HepG2 (cell line): ENCODE measurements around the gene UBE3B. TPM values are rescaled to one million over a fixed set of nuclear protein-coding genes. Genes with fewer than 3 reads are reported as not detected.
A peak's percentile ranks its signal among the peaks of the same experiment; 100 is the strongest.

Experiments
- FOXO1 ChIP-seq: sonication (generic); formaldehyde crosslinking; IDR thresholded peaks from 2 replicates; pipeline ENCODE4 v1.4.0; 2020; ENCODE audit warnings: missing genetic modification reagents
- GABPA ChIP-seq, 2 experiments: IDR thresholded peaks; 2 replicates each; pipeline ENCODE4 v1.6.1; 2011 to 2016; ENCODE audit warnings: low read depth in 2 of 2, low read length in 1 of 2, missing biosample characterization in 1 of 2, missing genetic modification characterization in 1 of 2
- GATAD2A ChIP-seq: IDR thresholded peaks from 2 replicates; pipeline ENCODE4 v1.6.1; 2016
- NFIC ChIP-seq: IDR thresholded peaks from 2 replicates; pipeline ENCODE4 v1.6.1; 2012; ENCODE audit warnings: mild to moderate bottlenecking, low read length, inconsistent platforms
- NKX3-1 ChIP-seq: sonication (generic); formaldehyde crosslinking; IDR thresholded peaks from 2 replicates; pipeline ENCODE4 v1.5.0; 2020; ENCODE audit warnings: missing genetic modification reagents
- RAD21 ChIP-seq: fragments of 450-650 bp; formaldehyde crosslinking; IDR thresholded peaks from 2 replicates; pipeline ENCODE4 v1.5.0; 2020; ENCODE audit warnings: mild to moderate bottlenecking
- REXO4 ChIP-seq: sonication (generic); formaldehyde crosslinking; IDR thresholded peaks from 2 replicates; pipeline ENCODE4 v1.8.0; 2022; ENCODE audit warnings: missing genetic modification reagents, mild to moderate bottlenecking, borderline replicate concordance
- RNF2 ChIP-seq: fragments of 450-650 bp; conservative IDR thresholded peaks from 2 replicates; pipeline ENCODE4 v1.6.1; 2016; ENCODE audit warnings: low read depth
- TSC22D2 ChIP-seq: sonication (generic); formaldehyde crosslinking; IDR thresholded peaks from 2 replicates; pipeline ENCODE4 v1.5.1; 2020; ENCODE audit warnings: missing genetic modification reagents, mild to moderate bottlenecking, borderline replicate concordance
- YEATS2 ChIP-seq: sonication (generic); formaldehyde crosslinking; IDR thresholded peaks from 2 replicates; pipeline ENCODE4 v1.4.0; 2020; ENCODE audit warnings: missing genetic modification reagents, borderline replicate concordance
- ZFX ChIP-seq: sonication (generic); formaldehyde crosslinking; IDR thresholded peaks from 2 replicates; pipeline ENCODE4 v1.4.0; 2020; ENCODE audit warnings: mild to moderate bottlenecking, low read depth, missing genetic modification reagents, moderate library complexity
- ZNF335 ChIP-seq: sonication (generic); formaldehyde crosslinking; IDR thresholded peaks from 2 replicates; pipeline ENCODE4 v1.4.0; 2020; ENCODE audit warnings: missing genetic modification reagents
- ZNF558 ChIP-seq: sonication (generic); formaldehyde crosslinking; IDR thresholded peaks from 2 replicates; pipeline ENCODE4 v1.9.0; 2022; ENCODE audit warnings: mild to moderate bottlenecking, missing genetic modification reagents, borderline replicate concordance
- ZNF589 ChIP-seq: sonication (generic); formaldehyde crosslinking; conservative IDR thresholded peaks from 2 replicates; pipeline ENCODE4 v1.8.0; 2022; ENCODE audit warnings: mild to moderate bottlenecking, moderate library complexity, missing genetic modification reagents
- ZNF598 ChIP-seq: sonication (generic); formaldehyde crosslinking; IDR thresholded peaks from 2 replicates; pipeline ENCODE4 v1.5.1; 2020; ENCODE audit warnings: mild to moderate bottlenecking, missing genetic modification reagents, borderline replicate concordance
- polyA plus RNA-seq, 8 experiments: library from polyadenylated mRNA; depleted of rRNA in 3 of 8; stranded (reverse) in 7 of 8; unstranded in 1 of 8; fragments of >200 nt; fragmentation: Illumina TruSeq in 4 of 8; extraction: Trizol in 4 of 8; gene quantifications; 2 replicates each; pipeline versions ENCODE4 v1.2.1 to v1.2.3, GENCODE V29; 2011 to 2016; ENCODE audit warnings: low read depth in 4 of 8, missing spikeins in 1 of 8, mixed read lengths in 1 of 8; ENCODE audit not compliant: insufficient read depth in 1 of 8
- total RNA-seq, 5 experiments: library from RNA; depleted of rRNA; stranded (reverse); fragments of >200 nt; fragmentation: Illumina TruSeq; extraction: Trizol; gene quantifications; 2 replicates each; pipeline ENCODE4 v1.2.3, GENCODE V29; 2016; ENCODE audit warnings: low read depth in 1 of 5
- TF ChIP-seq, protein P1 (sequence below): sonication (generic); formaldehyde crosslinking; IDR thresholded peaks from 2 replicates; pipeline ENCODE4 v1.4.0; 2020; ENCODE audit warnings: missing genetic modification reagents, borderline replicate concordance
- TF ChIP-seq, protein P2 (sequence below): conservative IDR thresholded peaks from 2 replicates; pipeline ENCODE4 v1.6.1; 2018; ENCODE audit warnings: missing genetic modification reagents
- TF ChIP-seq, protein P3 (sequence below): sonication (generic); formaldehyde crosslinking; IDR thresholded peaks from 2 replicates; pipeline ENCODE4 v1.4.0; 2020; ENCODE audit warnings: missing genetic modification reagents
- TF ChIP-seq, protein P4 (sequence below): sonication (generic); formaldehyde crosslinking; conservative IDR thresholded peaks from 2 replicates; pipeline ENCODE4 v1.8.0; 2022; ENCODE audit warnings: missing genetic modification reagents
- TF ChIP-seq, protein P5 (sequence below): sonication (generic); formaldehyde crosslinking; IDR thresholded peaks from 2 replicates; pipeline ENCODE4 v1.9.0; 2022; ENCODE audit warnings: low read depth, missing genetic modification reagents

UBE3B gene
- total and polyA plus RNA-seq, 2 of the 13 experiments (the other 11 are each of a cell fraction or from before 2014, with no cell fraction given) = 22.7 to 25.3 TPM

DNA sequence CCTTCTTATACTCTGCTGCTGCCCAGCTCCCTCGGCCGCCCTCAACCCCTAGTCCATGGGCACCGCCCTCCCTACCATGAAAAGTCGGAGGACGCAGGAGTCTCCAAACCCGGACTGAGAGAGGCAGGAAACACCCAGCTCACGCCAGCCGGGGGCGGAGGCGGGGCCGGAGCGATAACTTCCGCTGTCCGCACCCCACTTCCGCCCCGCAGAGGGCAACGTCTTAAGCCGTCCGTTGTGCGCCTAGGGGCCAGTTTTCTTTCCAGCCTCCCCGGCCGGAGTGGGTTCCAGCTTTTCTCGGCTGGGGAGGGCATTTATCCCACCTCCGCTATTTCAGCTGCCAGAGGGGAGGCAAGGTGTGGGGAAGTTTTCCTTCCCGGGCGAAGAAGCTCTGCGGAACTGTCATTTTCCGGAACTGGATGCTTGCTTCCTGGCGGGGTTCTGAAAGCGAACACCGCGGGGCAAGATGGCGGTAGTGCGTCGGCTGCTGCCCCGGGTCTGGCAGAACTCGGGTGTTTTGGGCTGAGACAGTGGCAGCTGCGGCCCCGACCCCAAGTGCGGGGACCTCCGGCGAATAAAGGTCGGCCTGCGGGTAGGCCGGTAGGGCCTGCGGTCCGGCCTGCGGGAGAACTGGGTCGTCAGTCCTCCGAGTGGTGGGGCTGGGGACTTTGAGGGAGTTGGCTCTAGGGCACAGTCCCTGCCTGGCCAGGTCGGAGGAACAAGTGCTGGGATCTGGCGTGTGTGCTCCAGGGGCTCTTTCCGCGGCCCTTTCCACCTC lies at the start of gene UBE3B, which contains the start of gene KCTD10 (continued):
- TF ChIP-seq, protein P1, sequence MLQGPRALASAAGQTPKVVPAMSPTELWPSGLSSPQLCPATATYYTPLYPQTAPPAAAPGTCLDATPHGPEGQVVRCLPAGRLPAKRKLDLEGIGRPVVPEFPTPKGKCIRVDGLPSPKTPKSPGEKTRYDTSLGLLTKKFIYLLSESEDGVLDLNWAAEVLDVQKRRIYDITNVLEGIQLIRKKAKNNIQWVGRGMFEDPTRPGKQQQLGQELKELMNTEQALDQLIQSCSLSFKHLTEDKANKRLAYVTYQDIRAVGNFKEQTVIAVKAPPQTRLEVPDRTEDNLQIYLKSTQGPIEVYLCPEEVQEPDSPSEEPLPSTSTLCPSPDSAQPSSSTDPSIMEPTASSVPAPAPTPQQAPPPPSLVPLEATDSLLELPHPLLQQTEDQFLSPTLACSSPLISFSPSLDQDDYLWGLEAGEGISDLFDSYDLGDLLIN = 0 out of 2 replicates have a peak, but pooled peaks have one; percentile 83
- TF ChIP-seq, protein P2, sequence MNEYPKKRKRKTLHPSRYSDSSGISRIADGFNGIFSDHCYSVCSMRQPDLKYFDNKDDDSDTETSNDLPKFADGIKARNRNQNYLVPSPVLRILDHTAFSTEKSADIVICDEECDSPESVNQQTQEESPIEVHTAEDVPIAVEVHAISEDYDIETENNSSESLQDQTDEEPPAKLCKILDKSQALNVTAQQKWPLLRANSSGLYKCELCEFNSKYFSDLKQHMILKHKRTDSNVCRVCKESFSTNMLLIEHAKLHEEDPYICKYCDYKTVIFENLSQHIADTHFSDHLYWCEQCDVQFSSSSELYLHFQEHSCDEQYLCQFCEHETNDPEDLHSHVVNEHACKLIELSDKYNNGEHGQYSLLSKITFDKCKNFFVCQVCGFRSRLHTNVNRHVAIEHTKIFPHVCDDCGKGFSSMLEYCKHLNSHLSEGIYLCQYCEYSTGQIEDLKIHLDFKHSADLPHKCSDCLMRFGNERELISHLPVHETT (CRISPR knock-in tag) = peak; percentile 76
- TF ChIP-seq FOXO1 (CRISPR knock-in tag) = no peak
- no peak; the same call in 1 of the 2 replicates for TF ChIP-seq NFIC
- TF ChIP-seq, protein P3, sequence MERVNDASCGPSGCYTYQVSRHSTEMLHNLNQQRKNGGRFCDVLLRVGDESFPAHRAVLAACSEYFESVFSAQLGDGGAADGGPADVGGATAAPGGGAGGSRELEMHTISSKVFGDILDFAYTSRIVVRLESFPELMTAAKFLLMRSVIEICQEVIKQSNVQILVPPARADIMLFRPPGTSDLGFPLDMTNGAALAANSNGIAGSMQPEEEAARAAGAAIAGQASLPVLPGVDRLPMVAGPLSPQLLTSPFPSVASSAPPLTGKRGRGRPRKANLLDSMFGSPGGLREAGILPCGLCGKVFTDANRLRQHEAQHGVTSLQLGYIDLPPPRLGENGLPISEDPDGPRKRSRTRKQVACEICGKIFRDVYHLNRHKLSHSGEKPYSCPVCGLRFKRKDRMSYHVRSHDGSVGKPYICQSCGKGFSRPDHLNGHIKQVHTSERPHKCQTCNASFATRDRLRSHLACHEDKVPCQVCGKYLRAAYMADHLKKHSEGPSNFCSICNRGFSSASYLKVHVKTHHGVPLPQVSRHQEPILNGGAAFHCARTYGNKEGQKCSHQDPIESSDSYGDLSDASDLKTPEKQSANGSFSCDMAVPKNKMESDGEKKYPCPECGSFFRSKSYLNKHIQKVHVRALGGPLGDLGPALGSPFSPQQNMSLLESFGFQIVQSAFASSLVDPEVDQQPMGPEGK = peak; percentile 27; the same call in 1 of the 2 replicates
- peak; percentile 68; the same call in 1 of the 2 replicates for TF ChIP-seq ZNF558 (CRISPR knock-in tag)
- TF ChIP-seq RAD21 (CRISPR knock-in tag) = no peak
- TF ChIP-seq, protein P4, sequence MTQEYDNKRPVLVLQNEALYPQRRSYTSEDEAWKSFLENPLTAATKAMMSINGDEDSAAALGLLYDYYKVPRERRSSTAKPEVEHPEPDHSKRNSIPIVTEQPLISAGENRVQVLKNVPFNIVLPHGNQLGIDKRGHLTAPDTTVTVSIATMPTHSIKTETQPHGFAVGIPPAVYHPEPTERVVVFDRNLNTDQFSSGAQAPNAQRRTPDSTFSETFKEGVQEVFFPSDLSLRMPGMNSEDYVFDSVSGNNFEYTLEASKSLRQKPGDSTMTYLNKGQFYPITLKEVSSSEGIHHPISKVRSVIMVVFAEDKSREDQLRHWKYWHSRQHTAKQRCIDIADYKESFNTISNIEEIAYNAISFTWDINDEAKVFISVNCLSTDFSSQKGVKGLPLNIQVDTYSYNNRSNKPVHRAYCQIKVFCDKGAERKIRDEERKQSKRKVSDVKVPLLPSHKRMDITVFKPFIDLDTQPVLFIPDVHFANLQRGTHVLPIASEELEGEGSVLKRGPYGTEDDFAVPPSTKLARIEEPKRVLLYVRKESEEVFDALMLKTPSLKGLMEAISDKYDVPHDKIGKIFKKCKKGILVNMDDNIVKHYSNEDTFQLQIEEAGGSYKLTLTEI (CRISPR knock-in tag) = no peak
- TF ChIP-seq ZNF335 (CRISPR knock-in tag) = peak; percentile 72; the same call in 1 of the 2 replicates
- TF ChIP-seq GABPA (IDR thresholded peaks at IDR 0.05; ENCODE audit: low read depth, low read length) = peak; percentile 88
- TF ChIP-seq GABPA (CRISPR knock-in tag; IDR thresholded peaks at IDR 0.05; ENCODE audit: low read depth) = peak; percentile 97
- TF ChIP-seq REXO4 (CRISPR knock-in tag) = no peak
- TF ChIP-seq TSC22D2 = peak; percentile 48; the same call in 1 of the 2 replicates
- peak; percentile 85 for TF ChIP-seq YEATS2 (CRISPR knock-in tag)
- 0 out of 2 replicates have a peak, but pooled peaks have one; percentile 55 for TF ChIP-seq ZNF589 (CRISPR knock-in tag)
- 0 out of 2 replicates have a peak, but pooled peaks have one; percentile 54 for TF ChIP-seq ZNF598
- no peak for TF ChIP-seq RNF2
- no peak for TF ChIP-seq NKX3-1 (CRISPR knock-in tag)
- TF ChIP-seq GATAD2A (CRISPR knock-in tag) = 0 out of 2 replicates have a peak, but pooled peaks have one; percentile 16
- peak; percentile 53 for TF ChIP-seq ZFX
- TF ChIP-seq, protein P5, sequence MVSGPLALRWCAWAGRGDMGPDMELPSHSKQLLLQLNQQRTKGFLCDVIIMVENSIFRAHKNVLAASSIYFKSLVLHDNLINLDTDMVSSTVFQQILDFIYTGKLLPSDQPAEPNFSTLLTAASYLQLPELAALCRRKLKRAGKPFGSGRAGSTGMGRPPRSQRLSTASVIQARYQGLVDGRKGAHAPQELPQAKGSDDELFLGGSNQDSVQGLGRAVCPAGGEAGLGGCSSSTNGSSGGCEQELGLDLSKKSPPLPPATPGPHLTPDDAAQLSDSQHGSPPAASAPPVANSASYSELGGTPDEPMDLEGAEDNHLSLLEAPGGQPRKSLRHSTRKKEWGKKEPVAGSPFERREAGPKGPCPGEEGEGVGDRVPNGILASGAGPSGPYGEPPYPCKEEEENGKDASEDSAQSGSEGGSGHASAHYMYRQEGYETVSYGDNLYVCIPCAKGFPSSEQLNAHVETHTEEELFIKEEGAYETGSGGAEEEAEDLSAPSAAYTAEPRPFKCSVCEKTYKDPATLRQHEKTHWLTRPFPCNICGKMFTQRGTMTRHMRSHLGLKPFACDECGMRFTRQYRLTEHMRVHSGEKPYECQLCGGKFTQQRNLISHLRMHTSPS = 0 out of 2 replicates have a peak, but pooled peaks have one; percentile 58
